AG08396 (cell line): Measurements from ENCODE around the gene ROBO1.

Source experiments
- DNase-seq: peaks from one replicate; pipeline ENCODE4 v3.0.0; 2012; ENCODE audit warnings: low spot score, mixed read lengths

Gene ROBO1

DNA sequence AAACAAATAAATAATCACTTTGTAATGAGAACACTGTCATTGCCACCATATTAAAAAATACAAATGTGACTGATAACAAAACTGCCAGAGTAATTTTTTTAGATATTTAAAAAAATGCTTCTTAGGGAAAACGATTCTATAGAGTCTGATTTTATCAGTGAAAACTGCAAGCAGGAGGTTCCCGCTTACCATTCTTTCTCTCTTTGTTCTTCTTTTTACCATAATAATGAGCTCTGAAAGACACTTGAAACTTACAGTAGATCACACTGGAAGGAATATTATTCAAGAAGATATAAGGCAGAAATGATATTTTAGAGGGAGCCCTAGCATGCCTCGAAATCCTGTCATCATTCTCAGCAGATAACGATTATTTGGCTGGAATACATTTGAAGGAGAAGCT lies 701.3 kb downstream of the ROBO1 start:
- no peak for DNase-seq

DNA sequence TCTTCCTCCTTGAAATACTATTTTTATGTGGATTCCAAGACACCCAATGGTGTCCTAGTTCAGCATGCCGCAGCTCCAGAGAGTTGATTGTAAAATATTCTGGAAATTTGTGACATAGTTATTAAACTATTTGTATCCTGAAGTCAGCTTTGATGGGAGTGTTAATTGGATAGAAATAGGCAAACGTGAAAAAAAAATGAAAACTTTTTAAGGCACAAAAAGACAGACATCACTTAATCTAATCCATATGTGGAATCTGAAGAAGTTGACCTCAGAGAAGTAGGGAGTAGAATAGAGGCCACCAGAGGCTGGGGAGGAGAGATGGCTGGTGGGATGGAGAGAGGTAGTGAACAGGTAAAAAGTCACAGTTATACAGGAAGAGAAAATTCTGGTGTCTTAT lies 704.2 kb downstream of the ROBO1 start:
- no peak for DNase-seq

DNA sequence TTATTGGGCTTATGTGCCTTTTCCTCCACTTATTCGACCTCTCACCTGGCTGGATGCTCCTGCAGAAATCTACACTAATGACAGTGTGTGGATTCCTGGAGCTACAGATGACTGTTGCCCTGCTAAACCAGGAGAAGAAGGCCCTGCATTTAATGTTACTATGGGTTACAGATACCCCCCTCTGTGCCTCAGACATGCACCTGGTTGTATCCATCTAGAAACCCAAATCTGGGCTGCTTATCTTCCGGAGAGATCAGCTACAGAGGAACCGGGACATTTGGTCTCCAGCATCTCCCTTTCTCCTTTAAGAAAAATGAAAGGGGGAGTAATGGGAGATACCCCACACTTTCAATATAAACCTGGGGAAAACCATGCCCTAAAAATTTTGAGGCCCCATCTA lies 710.0 kb downstream of the ROBO1 start:
- no peak for DNase-seq

DNA sequence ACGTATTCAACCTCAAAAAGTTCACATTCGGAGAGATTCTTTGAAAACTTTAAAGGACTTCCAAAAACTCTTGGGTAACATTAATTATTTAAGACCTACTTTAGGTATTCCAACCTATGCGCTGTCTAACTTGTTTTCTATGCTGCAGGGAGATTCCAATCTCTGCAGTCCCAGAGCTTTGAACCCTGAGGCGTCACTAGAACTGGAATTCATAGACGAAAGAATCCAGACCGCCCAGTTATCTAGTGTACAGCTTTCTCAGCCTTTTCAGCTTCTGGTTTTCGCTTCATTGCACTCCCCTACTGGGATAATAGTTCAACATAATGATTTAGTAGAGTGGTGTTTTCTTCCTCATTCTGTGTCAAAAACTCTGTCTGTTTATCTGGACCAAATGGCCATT lies 711.3 kb downstream of the ROBO1 start:
- DNase-seq, result no peak

DNA sequence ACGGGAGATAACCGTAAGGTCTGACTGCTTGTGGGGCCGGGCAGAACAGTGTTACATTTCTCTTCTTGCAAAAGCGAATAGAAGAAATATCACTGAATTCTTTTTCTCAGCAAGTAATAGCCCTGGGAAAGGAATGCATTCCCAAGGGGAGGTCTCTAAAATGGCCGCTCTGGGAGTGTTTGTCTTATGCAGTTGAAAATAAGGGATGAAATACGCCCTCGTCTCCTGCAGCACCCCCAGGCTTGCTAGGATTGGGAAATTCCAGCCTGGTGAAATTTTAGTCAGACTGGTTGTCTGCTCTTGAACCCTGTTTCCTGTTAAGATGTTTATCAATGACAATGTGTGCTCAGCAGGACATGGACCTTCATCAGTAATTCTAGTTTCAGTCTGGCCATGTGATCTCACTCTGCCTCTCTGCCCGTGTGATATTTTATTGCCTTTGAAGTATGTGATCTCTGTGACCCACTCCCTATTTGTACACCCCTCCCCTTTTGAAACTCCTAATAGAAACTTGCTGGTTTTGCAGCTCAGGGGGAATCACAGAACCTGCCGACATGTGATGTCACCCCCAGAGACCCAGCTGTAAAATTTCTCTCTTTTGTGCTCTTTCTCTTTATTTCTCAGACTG lies 715.6 kb downstream of the ROBO1 start:
- DNase-seq, result no peak

DNA sequence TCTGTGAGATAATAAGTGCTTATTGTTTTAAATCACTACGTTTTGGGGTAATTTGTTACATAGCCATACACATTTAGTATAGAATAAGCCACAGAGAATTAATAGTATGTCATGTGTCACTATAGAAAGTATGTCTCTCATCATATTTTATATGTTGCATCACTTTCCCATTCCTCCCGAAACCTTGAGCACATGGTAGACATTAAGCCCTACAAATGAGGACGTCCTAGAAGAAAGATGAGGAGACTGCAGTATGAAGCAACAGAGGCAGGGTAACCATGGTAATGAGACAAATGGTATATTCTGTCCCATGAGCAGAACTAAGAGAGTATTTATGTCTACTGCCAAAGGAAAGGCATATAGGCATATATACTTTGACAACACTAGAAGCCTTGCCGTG lies 720.2 kb downstream of the ROBO1 start:
- no peak for DNase-seq

DNA sequence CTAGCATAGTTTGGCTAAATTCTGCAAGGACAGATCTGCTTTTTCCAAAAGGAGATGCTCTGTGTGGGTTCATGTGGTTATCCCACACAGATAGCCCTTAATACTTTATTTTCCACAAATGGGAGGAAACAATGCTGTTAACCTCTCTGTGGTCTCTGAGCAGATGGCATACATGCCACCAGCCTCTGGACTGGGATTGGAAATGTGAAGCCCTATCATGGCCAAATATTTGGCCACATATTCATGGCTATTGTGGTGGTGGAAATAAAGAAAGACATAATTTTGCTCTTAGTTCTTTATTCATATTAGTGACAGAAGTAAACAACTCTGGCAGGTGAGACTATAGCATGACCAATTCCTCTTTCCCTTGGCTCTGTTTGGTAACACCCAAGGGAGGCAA lies 726.2 kb downstream of the ROBO1 start:
- DNase-seq, result no peak

DNA sequence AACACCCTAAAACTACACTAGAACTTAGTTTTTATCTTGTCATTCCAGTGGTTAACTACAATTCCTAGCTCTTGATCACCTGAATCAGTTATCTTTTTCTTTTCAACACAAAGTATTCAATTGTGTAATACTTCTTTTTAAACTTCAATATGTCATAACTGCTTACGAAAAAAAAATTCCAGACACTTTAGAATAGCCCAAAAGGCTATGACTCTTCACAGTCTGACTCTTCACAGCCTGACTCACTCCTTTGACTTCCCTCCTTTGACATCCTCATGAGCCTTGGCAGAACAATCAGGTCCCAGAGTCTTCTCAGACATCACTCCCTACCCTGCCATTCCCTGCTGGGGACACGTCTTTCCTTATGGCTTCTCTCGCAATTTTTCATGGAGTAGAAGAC lies 727.1 kb downstream of the ROBO1 start:
- peak; percentile 22 for DNase-seq

DNA sequence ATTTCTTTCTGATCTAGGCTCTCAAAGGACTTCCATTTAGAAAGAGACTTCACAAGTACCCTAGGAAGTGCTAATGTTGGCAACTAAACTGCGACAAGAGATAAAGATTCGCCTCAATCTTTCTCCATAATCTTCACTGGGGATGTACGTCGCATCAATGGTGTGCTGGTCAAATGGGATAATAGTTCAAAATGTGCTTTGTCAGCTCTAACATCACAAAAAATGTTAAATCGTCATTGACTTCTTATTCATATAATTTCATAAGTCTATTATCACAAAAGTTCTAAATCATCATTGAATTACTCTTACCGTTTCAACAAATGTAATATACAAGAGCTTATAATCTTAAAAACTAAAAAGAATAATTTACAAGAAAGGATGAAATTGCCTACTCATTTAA lies 727.7 kb downstream of the ROBO1 start:
- DNase-seq, result no peak

DNA sequence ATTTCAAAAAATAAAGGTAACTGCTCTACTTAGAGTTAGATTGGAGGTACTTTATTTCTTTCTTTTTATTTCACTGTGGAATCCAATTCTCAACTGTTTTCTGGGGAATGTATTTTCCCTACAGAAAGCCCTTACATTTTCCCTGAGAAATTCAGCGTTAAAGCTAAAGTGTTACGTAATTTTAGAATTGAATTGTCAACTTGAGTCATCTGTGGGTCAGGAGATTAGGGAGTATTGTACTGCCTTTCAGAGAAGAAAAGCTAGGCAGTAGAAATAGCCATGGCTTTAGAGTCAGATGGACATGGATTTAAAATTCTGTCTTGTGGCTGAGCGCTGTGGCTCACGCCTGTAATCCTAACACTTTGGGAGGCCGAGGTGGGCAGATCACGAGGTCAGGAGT lies 728.6 kb downstream of the ROBO1 start:
- DNase-seq, result no peak

DNA sequence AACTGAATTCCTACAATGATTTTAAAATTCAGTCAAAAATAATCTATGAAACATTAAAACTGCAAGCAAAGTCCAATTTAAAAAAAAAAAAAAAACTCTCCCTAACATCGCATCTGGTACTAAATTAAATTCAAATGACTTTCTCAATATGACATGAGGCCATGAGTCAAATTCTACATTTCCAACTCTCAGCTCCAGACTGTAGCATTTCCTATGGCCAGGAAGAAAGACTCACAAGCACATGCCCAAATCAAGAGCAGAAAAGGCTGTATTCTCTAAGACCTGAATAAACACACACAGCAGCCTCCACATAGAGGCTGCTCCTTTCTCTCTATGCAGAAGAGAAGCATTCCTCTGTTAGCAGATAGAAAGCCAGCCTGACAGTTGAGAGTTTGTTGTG lies 729.2 kb downstream of the ROBO1 start:
- no peak for DNase-seq

DNA sequence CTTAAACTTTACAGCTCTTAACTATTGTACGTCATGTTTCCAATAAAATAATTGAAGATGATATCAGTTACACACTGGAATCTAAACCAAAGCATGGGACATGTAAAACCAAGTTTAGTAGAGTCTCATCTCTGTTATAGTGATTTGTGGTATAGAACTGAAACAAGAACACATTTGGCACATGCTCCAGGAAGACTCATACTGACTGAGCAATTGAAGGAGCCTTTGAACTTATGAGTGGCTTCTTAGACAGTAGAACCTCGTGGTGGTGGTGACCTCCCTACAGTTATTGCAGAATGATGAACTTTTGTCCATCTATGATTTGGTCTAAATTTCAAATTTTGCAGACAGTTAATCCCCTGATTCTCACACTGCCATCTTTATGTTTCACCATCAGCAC lies 729.7 kb downstream of the ROBO1 start:
- DNase-seq, result no peak

DNA sequence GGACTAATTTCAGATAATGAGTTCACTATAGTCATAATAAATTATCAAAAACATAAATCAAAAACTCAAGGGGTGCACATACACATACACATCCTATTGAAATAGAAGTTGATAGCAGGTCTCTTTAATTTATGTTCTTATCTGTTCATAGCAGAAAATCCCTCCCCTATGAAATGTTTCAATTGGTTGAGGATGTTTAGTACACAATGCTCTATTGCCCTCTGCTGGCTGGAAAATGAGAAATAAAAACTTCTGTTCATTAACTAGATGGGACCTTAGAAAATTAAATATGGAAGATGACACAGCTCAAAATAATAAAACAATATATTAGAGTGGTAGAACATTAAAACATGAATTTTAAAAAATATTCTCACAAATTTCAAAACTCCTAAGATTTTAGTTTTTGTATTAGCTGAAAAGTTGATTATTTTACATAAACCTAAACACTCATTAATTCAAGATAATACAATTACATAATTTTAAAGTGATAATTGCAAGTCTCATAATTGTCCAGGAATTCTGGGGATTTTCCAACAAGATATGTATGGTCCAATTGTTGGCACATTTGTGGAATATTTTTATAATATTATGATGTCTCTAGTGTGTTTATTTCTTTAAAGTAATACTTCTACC lies 735.0 kb downstream of the ROBO1 start:
- DNase-seq, result no peak

DNA sequence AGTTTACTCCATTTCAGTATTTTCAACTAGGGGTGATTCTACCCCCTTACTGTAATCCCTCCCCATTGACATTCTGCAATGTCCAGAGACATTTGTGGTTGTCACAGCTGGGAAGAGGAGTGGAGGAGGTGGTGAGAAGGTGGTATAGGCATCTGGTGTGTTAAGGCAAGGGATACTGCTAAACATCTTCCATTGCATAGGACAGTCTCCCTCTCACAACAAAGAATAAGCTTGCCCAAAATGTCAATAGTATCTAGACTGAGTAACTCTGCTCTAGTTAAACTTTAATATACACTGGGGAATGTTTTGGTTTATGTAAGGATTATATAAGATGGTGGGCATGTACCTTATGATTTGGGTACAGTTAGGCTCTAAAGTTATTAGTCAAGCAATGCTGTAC lies 737.6 kb downstream of the ROBO1 start:
- DNase-seq, result no peak

DNA sequence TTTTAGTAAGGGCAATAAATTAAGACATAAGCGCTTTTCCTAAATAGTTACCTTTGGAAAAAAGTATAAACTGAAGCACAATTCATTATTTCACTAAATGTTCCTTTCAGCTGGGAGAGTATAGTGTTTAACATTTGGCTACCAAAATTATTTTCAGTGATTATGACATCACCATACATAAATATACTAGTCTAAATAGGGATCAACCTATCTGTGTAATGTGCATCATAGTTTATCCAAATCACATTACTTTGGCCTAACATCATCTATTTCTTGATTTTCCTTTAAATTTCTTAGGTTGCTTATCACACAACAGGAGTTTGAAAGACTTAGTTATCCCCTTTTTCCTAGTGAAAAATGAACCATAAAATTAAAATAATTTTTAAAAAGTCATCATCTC lies 738.9 kb downstream of the ROBO1 start:
- DNase-seq, result no peak

DNA sequence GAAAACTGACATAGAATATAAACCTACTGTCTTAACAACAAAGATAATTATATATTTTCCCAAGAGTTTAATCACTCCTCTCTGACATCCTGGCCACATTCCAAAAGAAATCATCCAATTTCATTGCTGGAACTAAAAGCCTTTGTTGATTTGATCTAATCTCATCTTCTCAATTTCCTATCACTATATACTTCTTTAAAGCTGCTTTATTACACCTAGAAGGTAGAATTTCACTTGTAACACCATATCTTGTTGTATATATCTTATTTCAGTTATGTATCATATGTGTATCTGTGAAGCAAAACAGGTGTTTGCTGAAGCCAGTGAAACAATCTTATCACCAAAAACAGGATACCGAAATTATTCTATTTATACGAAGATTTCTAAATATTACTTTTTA lies 740.2 kb downstream of the ROBO1 start:
- no peak for DNase-seq

DNA sequence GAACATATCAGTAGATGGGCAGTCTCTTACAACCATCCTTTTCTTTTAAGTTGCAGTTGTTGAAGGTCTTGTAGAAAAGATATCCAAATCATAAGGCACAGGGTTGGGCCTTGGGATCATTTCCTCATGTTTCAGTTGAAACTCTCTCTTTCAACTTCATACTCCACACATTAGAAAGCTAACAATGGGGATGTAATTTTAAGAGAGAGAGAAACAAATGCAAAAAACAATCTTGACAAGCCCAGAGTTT lies 747.9 kb downstream of the ROBO1 start:
- no peak for DNase-seq

DNA sequence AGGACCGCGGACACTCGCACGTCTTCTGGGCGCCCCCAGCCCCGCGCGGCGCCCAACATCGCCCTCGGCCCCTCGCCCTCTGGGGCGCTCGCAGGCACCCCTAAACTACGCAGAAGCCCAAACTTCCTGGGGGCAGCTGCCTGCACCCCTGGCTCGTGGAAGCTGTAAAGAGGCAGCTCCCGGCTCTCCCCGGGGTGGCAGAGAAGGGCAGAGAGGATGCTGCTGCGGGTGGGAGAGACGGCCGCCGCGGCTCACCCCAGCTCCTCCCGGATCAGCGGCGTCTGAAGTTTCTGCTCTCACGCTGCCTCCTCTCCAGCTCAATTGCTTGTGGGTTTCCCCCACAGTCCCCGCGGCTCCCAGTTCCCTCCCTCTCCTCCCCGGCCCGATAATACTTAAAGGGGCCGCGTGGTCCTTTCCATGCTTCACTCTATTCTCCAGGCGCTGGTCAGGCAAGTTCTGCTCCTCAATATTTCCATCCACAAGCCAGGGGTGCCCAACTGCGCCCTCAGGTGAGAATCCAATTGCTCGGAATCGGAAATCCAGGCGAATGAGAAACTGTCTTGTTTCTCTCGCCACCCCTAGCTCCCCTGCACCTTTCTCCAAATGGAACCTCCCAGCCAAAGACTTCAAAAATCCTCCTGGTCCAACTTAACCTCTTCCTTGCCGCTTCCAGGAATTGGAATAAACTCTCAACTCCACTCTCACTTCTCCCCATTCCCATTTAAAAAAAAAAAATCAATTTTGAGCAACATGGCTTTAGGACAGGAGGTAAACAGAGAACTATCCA lies 748.5 kb downstream of the ROBO1 start:
- DNase-seq, result peak; percentile 88

DNA sequence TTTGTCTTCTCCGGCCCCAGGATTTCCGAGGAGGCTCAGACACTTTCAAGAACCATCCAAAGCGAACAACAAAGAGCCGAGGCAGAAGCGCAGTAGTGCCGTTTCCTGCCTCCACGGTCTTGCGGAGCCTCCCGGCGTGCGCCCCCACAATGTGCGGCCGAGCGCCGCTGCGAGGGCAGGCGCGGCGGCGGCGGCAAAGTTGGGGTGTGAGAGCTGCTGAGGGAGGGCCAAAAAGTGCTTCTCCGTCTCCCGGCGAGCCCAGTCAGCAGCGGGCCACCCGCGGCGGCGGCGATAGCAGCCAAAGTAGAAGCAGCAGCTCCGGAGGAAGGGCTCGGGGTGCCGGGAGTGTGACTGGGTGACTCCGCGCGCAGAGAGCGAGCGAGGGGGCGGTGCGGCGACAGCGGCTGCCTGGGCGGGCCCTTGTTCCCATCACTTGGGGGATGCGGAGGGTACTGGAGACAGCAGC lies 749.1 kb downstream of the ROBO1 start:
- DNase-seq, result peak; percentile 66

DNA sequence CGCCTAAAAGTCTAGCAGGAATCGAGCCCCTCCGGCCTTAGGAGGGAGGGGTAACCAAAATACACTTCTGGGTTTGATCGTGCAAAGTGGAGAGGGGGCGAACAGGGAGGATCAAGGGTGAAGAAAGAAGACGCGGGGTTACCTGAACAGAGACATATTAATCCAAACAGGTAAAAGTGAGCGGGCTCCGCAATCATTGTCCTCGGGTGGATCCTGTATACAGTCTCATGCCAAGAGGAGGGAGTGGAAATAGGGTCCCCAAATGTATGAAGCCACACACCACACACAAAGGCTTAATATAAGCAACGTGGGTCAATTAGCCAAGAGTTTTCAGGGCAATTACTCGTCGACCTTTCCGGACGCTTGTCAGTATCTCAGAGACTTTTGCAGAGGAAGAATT lies 749.5 kb downstream of the ROBO1 start:
- DNase-seq, result no peak

DNA sequence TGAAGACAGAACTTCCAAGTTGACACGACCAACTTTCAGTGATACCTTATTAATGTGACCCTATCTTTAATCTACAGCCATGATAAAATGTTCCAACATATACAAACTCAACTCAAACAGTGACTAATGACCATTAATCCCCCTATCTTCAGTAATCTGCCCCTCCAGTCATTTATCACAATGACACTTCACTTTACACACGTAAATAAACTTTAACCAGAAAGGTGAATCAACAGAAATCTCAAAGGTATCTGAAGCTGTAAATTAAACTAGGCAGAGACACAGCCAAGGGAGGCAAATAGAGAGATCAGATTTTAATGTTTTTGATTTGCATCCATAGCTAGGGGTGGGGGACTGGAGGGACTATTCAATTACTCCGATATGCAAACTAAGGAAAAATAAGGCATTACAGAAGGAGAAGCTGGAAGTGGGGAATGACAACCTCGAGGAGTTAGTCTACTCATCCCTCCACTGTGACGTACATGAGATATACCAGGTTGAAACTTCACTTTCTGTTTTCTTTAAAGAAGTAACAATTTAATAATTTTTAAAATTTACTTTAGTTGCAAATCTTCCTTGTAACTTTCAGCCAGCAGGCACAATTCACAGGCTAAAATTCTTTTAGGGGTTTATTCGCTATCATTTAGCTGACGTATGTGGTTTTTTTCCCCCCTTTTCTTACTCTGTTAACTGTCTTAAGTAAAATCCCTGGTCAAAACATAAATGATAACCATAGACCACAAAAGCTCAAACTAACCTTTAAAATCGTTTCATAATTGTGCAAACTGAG lies 751.0 kb downstream of the ROBO1 start:
- no peak for DNase-seq

DNA sequence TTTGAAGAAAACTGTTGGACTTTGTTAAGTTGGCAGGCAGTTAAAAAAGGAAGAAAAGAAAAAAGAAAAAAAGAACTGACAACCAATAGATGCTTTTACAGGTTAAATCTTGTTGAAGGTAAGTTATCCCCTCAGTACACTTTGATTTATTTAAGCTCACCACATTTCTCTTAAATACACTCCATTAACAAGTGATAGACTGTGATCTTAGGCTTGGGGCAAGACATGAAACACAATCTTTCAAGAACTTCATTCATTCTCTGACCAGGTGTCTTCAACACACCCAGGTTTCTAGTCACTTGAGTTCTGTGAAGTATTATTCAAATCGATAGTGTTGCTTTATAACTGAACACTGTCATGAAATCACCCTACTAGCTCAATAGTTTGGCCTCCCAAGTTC lies 751.9 kb downstream of the ROBO1 start:
- no peak for DNase-seq

DNA sequence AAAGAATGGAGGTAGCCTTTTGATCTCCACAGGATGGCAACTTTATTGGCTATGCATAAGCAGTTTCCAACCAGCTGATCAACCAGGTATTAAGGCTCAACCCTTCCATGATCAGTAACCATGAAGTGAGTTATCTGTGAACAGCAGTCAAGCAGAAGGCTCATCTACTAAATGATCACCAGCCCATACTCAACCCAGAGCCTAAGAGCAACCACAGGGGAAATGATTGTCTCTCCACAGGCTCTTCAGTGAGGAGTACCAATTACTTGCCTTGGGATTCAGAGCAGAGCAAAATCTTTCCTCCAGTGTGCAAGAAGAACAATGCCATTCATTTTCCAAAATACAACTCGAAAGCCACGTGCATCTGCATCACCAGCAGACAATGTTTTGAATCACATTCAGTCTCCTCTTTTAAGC lies 754.8 kb downstream of the ROBO1 start:
- no peak for DNase-seq
